A673 (cell line): ENCODE data around the gene SLC26A1. TPM values are rescaled to one million over a fixed set of nuclear protein-coding genes. Genes with fewer than 3 reads are reported as not detected.

Experiments
- BruUV-seq: library from RNA; stranded (reverse); fragments of 400-500 nt; replicated peaks from 2 replicates; lab custom pipeline; 2021; lab: Mats Ljungman, UMichigan
- CTCF ChIA-PET: fragments of 300-600 bp; sonication (Branson Sonifier 250); formaldehyde crosslinking; loops from one replicate; lab custom pipeline; 2022; ENCODE audit warnings: antibody characterized with exemption; lab: Charles Lee
- POLR2A ChIA-PET: fragments of 300-600 bp; sonication (Branson Sonifier 250); formaldehyde crosslinking; loops from one replicate; lab custom pipeline; 2022; ENCODE audit warnings: antibody characterized with exemption; ENCODE audit not compliant: low non-redundant PET; lab: Charles Lee
- DNase-seq: peaks from one replicate; pipeline ENCODE4 v3.0.0-alpha.2; 2015; ENCODE audit warnings: low spot score
- H3K27ac ChIP-seq: fragments of 200-600 bp; sonication (generic); 2 replicates; pipeline ENCODE4 v1.5.1; 2016; ENCODE audit warnings: mixed run types, low read depth, mild to moderate bottlenecking, mixed read lengths, antibody characterized with exemption, low read length; ENCODE audit not compliant: poor library complexity, severe bottlenecking
- H3K27me3 ChIP-seq: fragments of 200-600 bp; sonication (generic); replicated peaks from 2 replicates; pipeline ENCODE4 v1.6.1; 2017; ENCODE audit warnings: mixed run types, low read depth, mild to moderate bottlenecking, mixed read lengths, antibody characterized with exemption, low read length; ENCODE audit not compliant: insufficient read depth, poor library complexity
- H3K36me3 ChIP-seq: fragments of 200-600 bp; sonication (generic); 2 replicates; pipeline ENCODE4 v1.6.1; 2016; ENCODE audit warnings: mixed run types, mild to moderate bottlenecking, mixed read lengths, antibody characterized with exemption, low read length; ENCODE audit not compliant: insufficient read depth, poor library complexity, severe bottlenecking
- H3K4me1 ChIP-seq: fragments of 200-600 bp; sonication (generic); 2 replicates; pipeline ENCODE4 v1.6.1; 2017; ENCODE audit warnings: mixed run types, mild to moderate bottlenecking, mixed read lengths, antibody characterized with exemption, low read length; ENCODE audit not compliant: insufficient read depth, poor library complexity, severe bottlenecking
- H3K4me3 ChIP-seq: fragments of 200-600 bp; sonication (generic); 2 replicates; pipeline ENCODE4 v1.5.1; 2016; ENCODE audit warnings: low read depth, mixed run types, mild to moderate bottlenecking, mixed read lengths, low read length; ENCODE audit not compliant: poor library complexity, severe bottlenecking
- H3K9me3 ChIP-seq: fragments of 200-600 bp; sonication (generic); 2 replicates; pipeline ENCODE4 v1.6.1; 2016; ENCODE audit warnings: mixed run types, low read depth, mild to moderate bottlenecking, mixed read lengths, antibody characterized with exemption, low read length; ENCODE audit not compliant: poor library complexity, severe bottlenecking
- CTCF ChIP-seq: fragments of 300-800, 200-600 bp; sonication (generic); conservative IDR thresholded peaks from 2 replicates; pipeline ENCODE4 v1.5.1; 2017; ENCODE audit warnings: low read depth, mild to moderate bottlenecking, antibody characterized with exemption, low read length, moderate library complexity, mixed read lengths
- EZH2 ChIP-seq: fragments of 200-600 bp; sonication (generic); IDR thresholded peaks from 2 replicates; pipeline ENCODE4 v1.6.1; 2017; ENCODE audit warnings: borderline replicate concordance, low read depth, mild to moderate bottlenecking, mixed read lengths, antibody characterized with exemption, low read length; ENCODE audit not compliant: poor library complexity, severe bottlenecking
- intact Hi-C: fragments of 100-400 bp; cut with micrococcal nuclease; formaldehyde crosslinking; loops from one replicate; pipeline ENCODE4 v1.10.0; 2022; ENCODE audit not compliant: unreplicated experiment
- total RNA-seq: library from RNA; stranded (reverse); gene quantifications from 2 replicates; pipeline ENCODE4 v1.2.3, GENCODE V29; 2021

Gene SLC26A1
- total RNA-seq, 1 experiment from 2014 or later, result 0.30 TPM

GRCh38 chr4:987624-988513 lies 5.3 kb downstream of the SLC26A1 start:
- no TSS peak for BruUV-seq
- POLR2A ChIA-PET, result no interaction called here

GRCh38 chr4:986879-987623 lies 6.2 kb downstream of the SLC26A1 start, which contains the start of gene IDUA:
TSS of gene IDUA (plus strand) at chr4:987044. CDS start at chr4:987085, 41 bp downstream.
- peak; percentile 79 for DNase-seq
- ChIA-PET POLR2A (no interaction called here), CTCF (interaction anchor here (0.7 kb wide), 1 partner anchor 384 kb away, joined by 3 read pairs; no protein-coding TSS in a partner anchor)
- H3K4me3 ChIP-seq, result peak within 1 kb of the TSS; percentile 60
- no peaks in the 10 kb centered on the region for H3K9me3 ChIP-seq
- TF ChIP-seq CTCF (peak; percentile 65), EZH2 (no peak)
- BruUV-seq, result no TSS peak
- peak within 1 kb of the TSS; percentile 59 for H3K27ac ChIP-seq
- H3K27me3 ChIP-seq, result no peaks in the 10 kb centered on the region
- H3K36me3 ChIP-seq, result no peaks in the 10 kb centered on the region
- peaks cover 8% of the 10 kb centered on the region for H3K4me1 ChIP-seq
- intact Hi-C loops, result loop anchor here (10.0 kb wide), 1 partner anchor 242 kb away; no protein-coding TSS in a partner anchor

More at GRCh38 chr4:987624-988513, 5.3 kb downstream of the SLC26A1 start:
- Histone ChIP-seq H3K27me3 (no peaks in the 10 kb centered on the region), H3K4me3 (peak overlapping the region; percentile 60), H3K27ac (no peak overlapping the region), H3K9me3 (no peaks in the 10 kb centered on the region), H3K4me1 (peaks cover 8% of the 10 kb centered on the region), H3K36me3 (no peaks in the 10 kb centered on the region)
- TF ChIP-seq EZH2, result no peak
- TF ChIP-seq CTCF, result no peak
- no peak for DNase-seq
- CTCF ChIA-PET, result interaction anchor here (0.7 kb wide), 1 partner anchor 385 kb away, joined by 3 read pairs; no protein-coding TSS in a partner anchor
- intact Hi-C loops, result loop anchor here (10.0 kb wide), 1 partner anchor 243 kb away; no protein-coding TSS in a partner anchor

- intact Hi-C loops, result loop anchor here (10.0 kb wide), 1 partner anchor 242 kb away; no protein-coding TSS in a partner anchor
- DNase-seq, result no peak
Observed at GRCh38 chr4:986428-986878, 6.8 kb downstream of the SLC26A1 start.

More at GRCh38 chr4:986428-986878, 6.8 kb downstream of the SLC26A1 start:
- Histone ChIP-seq H3K27me3 (no peaks in the 10 kb centered on the region), H3K4me3 (peak overlapping the region; percentile 60), H3K36me3 (no peaks in the 10 kb centered on the region), H3K4me1 (peaks cover 8% of the 10 kb centered on the region), H3K9me3 (no peaks in the 10 kb centered on the region), H3K27ac (peak overlapping the region; percentile 59)
- ChIA-PET CTCF (no interaction called here), POLR2A (no interaction called here)
- no TSS peak for BruUV-seq
- TF ChIP-seq EZH2 (no peak), CTCF (no peak)
